SK-N-SH (cell line): ENCODE data around the gene MAST1. TPM values are rescaled to one million over a fixed set of nuclear protein-coding genes. Genes with fewer than 3 reads are reported as not detected.

Source experiments
- CTCF ChIA-PET: fragments of 300-600, 350-600 bp; formaldehyde crosslinking; extraction: SDS; loops from one replicate; lab custom pipeline; 2021; lab: Yijun Ruan, JAX
- POLR2A ChIA-PET: fragments of 350-600 bp; sonication (Branson Sonifier 250); formaldehyde crosslinking; extraction: SDS; loops from one replicate; lab custom pipeline; 2020; ENCODE audit warnings: antibody characterized with exemption, inconsistent platforms; lab: Yijun Ruan, JAX
- DNase-seq: peaks from one replicate; pipeline ENCODE4 v3.0.0; 2012
- H2AFZ ChIP-seq: fragments of 200-600 bp; sonication (generic); 2 replicates; pipeline ENCODE4 v1.8.1; 2016; ENCODE audit warnings: antibody characterized with exemption, mild to moderate bottlenecking, low read depth
- H3F3A ChIP-seq: fragments of 200-600 bp; sonication (generic); replicated peaks from 2 replicates; pipeline ENCODE3; 2016; ENCODE audit warnings: antibody characterized with exemption, mild to moderate bottlenecking; ENCODE audit not compliant: insufficient read depth
- H3K27ac ChIP-seq, 2 experiments: fragments of 200-500 bp in 1 of 2; fragments of 200-600 bp in 1 of 2; sonication (Bioruptor generic) in 1 of 2; sonication (generic), shearing (Covaris generic) in 1 of 2; 2 replicates each; pipeline versions ENCODE4 v1.5.1 to v1.6.1; 2014 to 2016; ENCODE audit warnings: low read depth in 2 of 2, inconsistent platforms in 1 of 2, low read length in 1 of 2, mild to moderate bottlenecking in 1 of 2, mixed read lengths in 1 of 2
- H3K27me3 ChIP-seq: fragments of 200-600 bp; sonication (generic), shearing (Covaris generic); 2 replicates; pipeline ENCODE4 v1.6.1; 2016; ENCODE audit warnings: mixed run types; ENCODE audit not compliant: insufficient read depth
- H3K36me3 ChIP-seq, 2 experiments: fragments of 200-500 bp in 1 of 2; fragments of 200-600 bp in 1 of 2; sonication (Bioruptor generic) in 1 of 2; sonication (generic) in 1 of 2; replicated peaks in 1 of 2; 2 replicates each; pipeline versions ENCODE3 to v1.5.1; 2014 to 2016; ENCODE audit warnings: low read length in 1 of 2, mild to moderate bottlenecking in 1 of 2; ENCODE audit not compliant: insufficient read depth in 2 of 2, control insufficient read depth in 1 of 2
- H3K4me1 ChIP-seq, 2 experiments: fragments of 200-500 bp in 1 of 2; fragments of 200-600 bp in 1 of 2; sonication (Bioruptor generic) in 1 of 2; sonication (generic), shearing (Covaris generic) in 1 of 2; 2 replicates each; pipeline versions ENCODE4 v1.5.1 to v1.6.1; 2014 to 2016; ENCODE audit warnings: low read depth in 1 of 2, low read length in 1 of 2, mixed run types in 1 of 2; ENCODE audit not compliant: insufficient read depth in 2 of 2, control insufficient read depth in 1 of 2
- H3K4me2 ChIP-seq: fragments of 200-600 bp; sonication (generic), shearing (Covaris generic); 2 replicates; pipeline ENCODE4 v1.6.1; 2017; ENCODE audit warnings: mixed run types
- H3K4me3 ChIP-seq, 2 experiments: fragments of 200-500 bp in 1 of 2; fragments of 200-600 bp in 1 of 2; sonication (Bioruptor generic) in 1 of 2; sonication (generic), shearing (Covaris generic) in 1 of 2; 2 replicates each; pipeline versions ENCODE4 v1.5.1 to v1.8.1; 2014 to 2016; ENCODE audit warnings: low read depth in 2 of 2, inconsistent platforms in 1 of 2, low read length in 1 of 2, mild to moderate bottlenecking in 1 of 2, mixed read lengths in 1 of 2, moderate library complexity in 1 of 2
- H3K79me2 ChIP-seq: fragments of 200-600 bp; sonication (generic); 2 replicates; pipeline ENCODE4 v1.8.1; 2017; ENCODE audit warnings: mild to moderate bottlenecking; ENCODE audit not compliant: insufficient read depth
- H3K9ac ChIP-seq: fragments of 200-600 bp; sonication (generic); 2 replicates; pipeline ENCODE4 v1.6.1; 2017; ENCODE audit warnings: mixed run types
- H3K9me2 ChIP-seq: fragments of 200-600 bp; sonication (generic); 2 replicates; pipeline ENCODE4 v1.6.1; 2017; ENCODE audit warnings: mixed run types
- H3K9me3 ChIP-seq: fragments of 200-600 bp; sonication (generic); 2 replicates; pipeline ENCODE4 v1.6.1; 2017; ENCODE audit warnings: mixed run types, mild to moderate bottlenecking, moderate library complexity
- H4K20me1 ChIP-seq: fragments of 200-600 bp; sonication (generic); 2 replicates; pipeline ENCODE4 v1.6.1; 2017; ENCODE audit warnings: mild to moderate bottlenecking, mixed run types; ENCODE audit not compliant: insufficient read depth
- ELF1 ChIP-seq: IDR thresholded peaks from 2 replicates; pipeline ENCODE4 v1.4.0; 2012
- EP300 ChIP-seq, 2 experiments: IDR thresholded peaks; 2 replicates each; pipeline versions ENCODE4 v1.4.0 to v1.6.1; 2012; ENCODE audit warnings: borderline replicate concordance in 1 of 2, low read depth in 1 of 2, low read length in 1 of 2
- EZH2phosphoT487 ChIP-seq: fragments of 200-600 bp; sonication (generic); IDR thresholded peaks from 2 replicates; pipeline ENCODE4 v1.6.1; 2017; ENCODE audit warnings: low read depth, mixed run types, mild to moderate bottlenecking, antibody characterized with exemption, moderate library complexity, borderline replicate concordance
- FOXM1 ChIP-seq: IDR thresholded peaks from 2 replicates; pipeline ENCODE4 v1.4.0; 2012; ENCODE audit warnings: low read depth, mild to moderate bottlenecking
- GABPA ChIP-seq: IDR thresholded peaks from 2 replicates; pipeline ENCODE4 v1.4.0; 2012; ENCODE audit warnings: low read depth, mild to moderate bottlenecking
- IRF3 ChIP-seq: fragments of 150-350 bp; IDR thresholded peaks from 2 replicates; pipeline ENCODE4 v1.6.1; 2016; ENCODE audit warnings: mild to moderate bottlenecking, low read depth, low read length
- JUND ChIP-seq: IDR thresholded peaks from 2 replicates; pipeline ENCODE4 v1.4.0; 2012
- MEF2A ChIP-seq: IDR thresholded peaks from 2 replicates; pipeline ENCODE4 v1.4.0; 2012; ENCODE audit warnings: low read depth, borderline replicate concordance
- MXI1 ChIP-seq: IDR thresholded peaks from 2 replicates; pipeline ENCODE4 v1.6.1; 2012; ENCODE audit warnings: mild to moderate bottlenecking, low read depth, low read length, improper control_type of control experiment
- NFIC ChIP-seq: IDR thresholded peaks from 2 replicates; pipeline ENCODE4 v1.4.0; 2012; ENCODE audit warnings: borderline replicate concordance
- RCOR1 ChIP-seq: fragments of 150-350 bp; IDR thresholded peaks from 2 replicates; pipeline ENCODE4 v1.6.1; 2017; ENCODE audit warnings: antibody characterized with exemption, low read length
- REST ChIP-seq: IDR thresholded peaks from 2 replicates; pipeline ENCODE4 v1.6.1; 2012; ENCODE audit warnings: mild to moderate bottlenecking, low read depth, low read length, moderate library complexity
- SIN3A ChIP-seq: IDR thresholded peaks from 2 replicates; pipeline ENCODE4 v1.6.1; 2012; ENCODE audit warnings: low read depth, mild to moderate bottlenecking, low read length, moderate library complexity, borderline replicate concordance
- SMC3 ChIP-seq: IDR thresholded peaks from 2 replicates; pipeline ENCODE4 v1.6.1; 2012; ENCODE audit warnings: low read depth, low read length, improper control_type of control experiment
- YY1 ChIP-seq: IDR thresholded peaks from 2 replicates; pipeline ENCODE4 v1.4.0; 2012; ENCODE audit warnings: low read depth, mild to moderate bottlenecking
- WGBS: methylation state at CpG from one replicate; pipeline ENCODE4 v1.1.6; 2017; ENCODE audit warnings: low lambda C conversion rate; 5-methylcytosine and 5-hydroxymethylcytosine counted together
- polyA plus RNA-seq, 3 experiments: library from polyadenylated mRNA; depleted of rRNA; stranded (reverse); fragments of >200 nt; gene quantifications; 2 replicates each; pipeline ENCODE4 v1.2.3, GENCODE V29; 2012

MAST1 gene
- polyA plus RNA-seq, 1 of the 3 experiments (the other 2 are of a cell fraction) = 9.7 TPM

DNA sequence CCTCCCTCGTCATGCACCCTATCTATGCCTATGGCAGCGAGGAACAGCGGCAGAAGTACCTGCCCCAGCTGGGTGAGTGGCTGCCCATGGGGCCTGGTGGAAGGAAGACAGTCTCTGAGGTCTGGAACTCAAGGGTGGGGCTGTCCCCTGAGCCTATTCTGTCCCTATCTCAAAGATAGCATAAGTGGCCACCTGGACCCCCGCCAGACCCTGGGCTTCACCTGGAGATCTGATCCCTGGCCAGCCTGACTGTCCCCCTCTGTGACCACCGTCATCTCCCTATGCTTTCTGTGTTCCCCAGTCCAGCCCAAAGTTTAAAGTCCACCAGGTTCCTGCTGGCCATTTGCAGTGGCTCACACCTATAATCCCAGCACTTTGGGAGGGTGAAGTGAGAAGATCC, 55.3 kb downstream of the MAST1 start (continued):
- TF ChIP-seq EP300 (IDR thresholded peaks at IDR 0.05; ENCODE audit: borderline replicate concordance in 1 of 2, low read depth in 1 of 2, low read length in 1 of 2) = no peak

DNA sequence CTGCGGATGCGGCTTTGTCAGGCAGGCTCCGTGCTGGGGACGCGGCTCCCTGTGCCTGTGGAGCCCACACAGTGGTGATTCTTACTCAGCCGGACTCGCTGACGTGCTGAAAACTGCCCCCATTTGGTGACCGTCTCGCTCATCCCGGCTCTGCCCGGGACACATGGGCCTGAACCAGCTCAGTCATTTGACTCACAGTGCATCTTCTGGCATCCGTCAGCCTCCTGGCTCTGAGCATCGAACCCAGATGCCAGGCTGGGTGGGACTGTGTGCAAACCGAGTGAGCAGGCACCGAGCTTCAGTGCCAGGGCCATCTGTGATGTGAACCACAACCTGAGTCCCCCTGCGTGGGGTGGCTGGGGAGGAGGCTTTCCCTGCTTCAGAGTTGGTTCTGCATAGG, 58.1 kb downstream of the MAST1 start:
- 94% methylated on average over 11 of the region's 17 CpGs for WGBS

More for the DNA sequence above, 58.1 kb downstream of the MAST1 start:
- Histone ChIP-seq H3K4me1 (peaks cover 6% of the 10 kb centered on the region in 2 experiments; a peak in 2 of 4 replicates), H3K36me3 (peaks cover 5 to 23% of the 10 kb centered on the region in 2 experiments), H2AFZ (no peak overlapping the region), H3K4me3 (no peak overlapping the region), H3K27me3 (no peaks in the 10 kb centered on the region), H3K9me3 (no peaks in the 10 kb centered on the region), H3K9me2 (no peaks in the 10 kb centered on the region), H3F3A (peaks cover 4% of the 10 kb centered on the region), H3K27ac (no peak overlapping the region), H3K79me2 (peaks cover 9% of the 10 kb centered on the region), H3K4me2 (no peak overlapping the region), H3K9ac (no peak overlapping the region), H4K20me1 (no peaks in the 10 kb centered on the region)
- DNase-seq = no peak
- CTCF ChIA-PET = no interaction called here
- TF ChIP-seq IRF3 (no peak), MEF2A (no peak), RCOR1 (no peak), FOXM1 (no peak), SIN3A (no peak), JUND (no peak), NFIC (no peak), GABPA (no peak), MXI1 (no peak), EZH2phosphoT487 (no peak), REST (no peak), ELF1 (no peak), YY1 (no peak), SMC3 (no peak)
- POLR2A ChIA-PET = interaction anchor here (1.8 kb wide), 1 partner anchor 16 kb away, joined by 5 read pairs; no protein-coding TSS in a partner anchor
